GM12878 (cell line): ENCODE results near the gene KIAA1217. TPM values are rescaled to one million over a fixed set of nuclear protein-coding genes. Genes with fewer than 3 reads are reported as not detected.

ENCODE experiments used
- ATAC-seq: fragments of 200-7000 bp; cut with Tn5 transposase; 3 replicates; pipeline ENCODE4 v1.9.1; 2020; ENCODE audit warnings: mild to moderate bottlenecking, moderate library complexity
- BruUV-seq: library from RNA; stranded (reverse); fragments of 400-500 nt; replicated peaks from 2 replicates; lab custom pipeline; 2021; lab: Mats Ljungman, UMichigan
- CTCF ChIA-PET: fragments of 300-600 bp; sonication (Branson Sonifier 250); formaldehyde crosslinking; extraction: SDS; loops from one replicate; lab custom pipeline; 2021; ENCODE audit warnings: inconsistent platforms; lab: Yijun Ruan, JAX
- POLR2A ChIA-PET: fragments of 350-600 bp; formaldehyde crosslinking; extraction: SDS; loops from one replicate; lab custom pipeline; 2021; ENCODE audit warnings: inconsistent platforms; lab: Charles Lee
- RAD21 ChIA-PET: fragments of 300-600 bp; sonication (Branson Sonifier 250); formaldehyde crosslinking; loops from one replicate; lab custom pipeline; 2023; ENCODE audit warnings: antibody characterized with exemption; ENCODE audit not compliant: unreplicated experiment; lab: Charles Lee
- SMC1A ChIA-PET: fragments of 300-600 bp; sonication (Branson Sonifier 250); formaldehyde crosslinking; loops from one replicate; lab custom pipeline; 2023; ENCODE audit not compliant: unreplicated experiment, uncharacterized antibody; lab: Charles Lee
- DNase-seq: peaks from one replicate; pipeline ENCODE4 v3.0.0-alpha.2; 2011; ENCODE audit warnings: low read depth, low spot score
- FAIRE-seq: peaks from 3 replicates; lab custom pipeline; 2011; peaks lifted over from hg19 to GRCh38; lab: Jason Lieb, UNC
- H2AFZ ChIP-seq: 2 replicates; pipeline ENCODE4 v1.6.0; 2011; ENCODE audit warnings: low read depth, low read length, control low read depth; ENCODE audit not compliant: control insufficient read depth
- H3K27ac ChIP-seq: 2 replicates; pipeline ENCODE4 v1.5.1; 2011; ENCODE audit warnings: control low read depth; ENCODE audit not compliant: control insufficient read depth, insufficient read depth
- H3K27me3 ChIP-seq, 2 experiments: replicated peaks in 1 of 2; 2 replicates each; pipeline versions ENCODE4 v1.6.0 to v1.6.1; 2011; ENCODE audit warnings: low read length in 1 of 2; ENCODE audit not compliant: control insufficient read depth in 2 of 2, insufficient read depth in 2 of 2
- H3K36me3 ChIP-seq, 2 experiments: 2 replicates each; pipeline ENCODE4 v1.5.1; 2011; ENCODE audit warnings: low read length in 1 of 2; ENCODE audit not compliant: control insufficient read depth in 2 of 2, insufficient read depth in 2 of 2
- H3K4me1 ChIP-seq: 2 replicates; pipeline ENCODE4 v1.6.1; 2011; ENCODE audit warnings: mild to moderate bottlenecking, low read length, moderate library complexity, mixed read lengths; ENCODE audit not compliant: control insufficient read depth, insufficient read depth
- H3K4me2 ChIP-seq: 2 replicates; pipeline ENCODE4 v1.6.0; 2011; ENCODE audit warnings: control low read depth; ENCODE audit not compliant: control insufficient read depth, insufficient read depth
- H3K4me3 ChIP-seq: fragments of 200-600 bp; sonication (generic); 2 replicates; pipeline ENCODE4 v1.5.1; 2016
- H3K79me2 ChIP-seq: 2 replicates; pipeline ENCODE4 v1.6.0; 2011; ENCODE audit warnings: low read length; ENCODE audit not compliant: control insufficient read depth, insufficient read depth
- H3K9ac ChIP-seq: 2 replicates; pipeline ENCODE4 v1.8.0; 2011; ENCODE audit warnings: low read length, control low read depth, mixed read lengths; ENCODE audit not compliant: control insufficient read depth, insufficient read depth
- H3K9me3 ChIP-seq: replicated peaks from 3 replicates; pipeline ENCODE4 v1.5.1; 2011; ENCODE audit warnings: mild to moderate bottlenecking, low read length; ENCODE audit not compliant: control insufficient read depth, insufficient read depth
- H4K20me1 ChIP-seq: 2 replicates; pipeline ENCODE4 v1.6.0; 2011; ENCODE audit not compliant: control insufficient read depth, insufficient read depth
- CBFB ChIP-seq: IDR thresholded peaks from 2 replicates; pipeline ENCODE4 v1.6.1; 2016; ENCODE audit warnings: antibody characterized with exemption, low read depth
- CBX3 ChIP-seq: fragments of 200-600 bp; sonication (generic); IDR thresholded peaks from 2 replicates; pipeline ENCODE4 v1.6.1; 2016; ENCODE audit warnings: low read depth, borderline replicate concordance
- IKZF2 ChIP-seq, 2 experiments: fragments of 450-650 bp; IDR thresholded peaks; 2 replicates each; pipeline ENCODE4 v1.6.1; 2017; ENCODE audit warnings: mild to moderate bottlenecking in 2 of 2, moderate library complexity in 2 of 2
- MEF2B ChIP-seq: fragments of 450-650 bp; IDR thresholded peaks from 2 replicates; pipeline ENCODE4 v1.6.1; 2018; ENCODE audit warnings: mild to moderate bottlenecking, moderate library complexity; ENCODE audit not compliant: partially characterized antibody, poor library complexity, severe bottlenecking
- MYC ChIP-seq: IDR thresholded peaks from 2 replicates; pipeline ENCODE4 v1.6.1; 2011; ENCODE audit warnings: mild to moderate bottlenecking, low read length, moderate library complexity, inconsistent platforms; ENCODE audit not compliant: insufficient read depth, insufficient replicate concordance, insufficient read length, severe bottlenecking
- NFYA ChIP-seq: IDR thresholded peaks from 2 replicates; pipeline ENCODE4 v1.6.1; 2011; ENCODE audit warnings: low read depth, mild to moderate bottlenecking, low read length, improper control_type of control experiment, borderline replicate concordance
- PAX5 ChIP-seq: IDR thresholded peaks from 2 replicates; pipeline ENCODE4 v1.6.1; 2011; ENCODE audit warnings: low read depth, low read length, borderline replicate concordance
- RB1 ChIP-seq: fragments of 450-650 bp; formaldehyde crosslinking; IDR thresholded peaks from 2 replicates; pipeline ENCODE4 v1.6.1; 2017; ENCODE audit warnings: mild to moderate bottlenecking, borderline replicate concordance
- RCOR1 ChIP-seq: conservative IDR thresholded peaks from 2 replicates; pipeline ENCODE4 v1.6.1; 2012; ENCODE audit warnings: low read depth, low read length, improper control_type of control experiment
- STAT3 ChIP-seq: IDR thresholded peaks from 2 replicates; pipeline ENCODE4 v1.6.1; 2011; ENCODE audit warnings: low read depth, low read length, improper control_type of control experiment
- TCF12 ChIP-seq: IDR thresholded peaks from 2 replicates; pipeline ENCODE4 v1.6.1; 2011; ENCODE audit warnings: low read depth, mild to moderate bottlenecking, low read length
- WGBS: methylation state at CpG from one replicate; pipeline ENCODE4 v1.1.6; 2016; ENCODE audit warnings: low lambda C conversion rate; ENCODE audit not compliant: insufficient replicate concordance, insufficient coverage; ENCODE audit errors: missing lambda C conversion rate; 5-methylcytosine and 5-hydroxymethylcytosine counted together
- in situ Hi-C: fragments of 300-500 bp; cut with MboI; formaldehyde crosslinking; loops from 9 replicates; pipeline ENCODE4 v1.14.3; 2018; ENCODE audit warnings: mixed read lengths
- intact Hi-C: fragments of 100-400 bp; cut with micrococcal nuclease; formaldehyde crosslinking; loops from one replicate; pipeline ENCODE4 v1.14.2; 2022; ENCODE audit not compliant: unreplicated experiment
- polyA plus RNA-seq, 11 experiments: library from polyadenylated mRNA; depleted of rRNA in 4 of 11; unstranded in 6 of 11; stranded (reverse) in 5 of 11; fragments of >200 nt; fragmentation: Nextera tagmentation in 4 of 11; fragmentation: Illumina TruSeq in 1 of 11; extraction: Ambion mirVana in 4 of 11; extraction: Trizol in 1 of 11; gene quantifications; 1 replicate in 1 of 11; 2 replicates in 10 of 11; pipeline versions ENCODE4 v1.2.1 to v1.2.3, GENCODE V29; 2011 to 2016; ENCODE audit warnings: inconsistent platforms in 2 of 11, missing spikeins in 2 of 11, low read depth in 1 of 11
- total RNA-seq, 4 experiments: library from RNA; depleted of rRNA in 3 of 4; stranded (reverse); fragments of >200 nt in 3 of 4; fragmentation: Illumina TruSeq in 1 of 4; extraction: Trizol in 1 of 4; gene quantifications; 2 replicates each; pipeline versions ENCODE4 v1.2.1 to v1.2.3, GENCODE V29; 2013 to 2021
- TF ChIP-seq, protein P1 (sequence below): IDR thresholded peaks from 2 replicates; pipeline ENCODE4 v1.6.1; 2011; ENCODE audit warnings: mild to moderate bottlenecking, low read depth, low read length, moderate library complexity; ENCODE audit not compliant: insufficient replicate concordance

Gene KIAA1217
- total and polyA plus RNA-seq, 10 of the 15 experiments (the other 5 are each of a cell fraction or from before 2014, with no cell fraction given), result 0.57 to 3.8 (median 2.1) TPM

DNA sequence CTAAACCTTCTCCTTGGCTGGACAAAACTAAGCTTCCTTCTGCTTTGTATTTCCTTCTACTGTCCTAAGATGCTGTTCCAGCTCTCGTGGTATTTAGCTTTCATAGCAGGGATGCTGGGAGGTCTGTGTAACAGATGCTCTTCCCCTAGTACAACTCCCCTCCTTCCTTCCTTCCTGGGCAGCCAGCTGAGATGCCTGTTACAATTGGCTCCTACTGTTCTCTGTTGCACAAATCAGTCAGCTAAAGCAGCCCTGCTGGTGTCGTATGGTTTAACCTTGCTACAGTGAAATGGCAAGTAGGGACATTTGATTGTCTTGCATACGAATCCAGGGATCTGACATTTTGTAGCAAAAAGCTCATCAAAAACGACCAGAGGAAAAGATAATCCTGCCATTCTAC, 371.0 kb downstream of the KIAA1217 start (continued):
- TF ChIP-seq RCOR1 (no peak), CBX3 (no peak), PAX5 (no peak), CBFB (no peak), MYC (no peak), STAT3 (no peak), TCF12 (no peak), NFYA (no peak)
- TF ChIP-seq, protein P1, sequence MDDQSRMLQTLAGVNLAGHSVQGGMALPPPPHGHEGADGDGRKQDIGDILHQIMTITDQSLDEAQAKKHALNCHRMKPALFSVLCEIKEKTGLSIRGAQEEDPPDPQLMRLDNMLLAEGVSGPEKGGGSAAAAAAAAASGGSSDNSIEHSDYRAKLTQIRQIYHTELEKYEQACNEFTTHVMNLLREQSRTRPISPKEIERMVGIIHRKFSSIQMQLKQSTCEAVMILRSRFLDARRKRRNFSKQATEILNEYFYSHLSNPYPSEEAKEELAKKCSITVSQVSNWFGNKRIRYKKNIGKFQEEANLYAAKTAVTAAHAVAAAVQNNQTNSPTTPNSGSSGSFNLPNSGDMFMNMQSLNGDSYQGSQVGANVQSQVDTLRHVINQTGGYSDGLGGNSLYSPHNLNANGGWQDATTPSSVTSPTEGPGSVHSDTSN, result no peak
- TF ChIP-seq, all 136 proteins: peak for 0

GRCh38 chr10:24589265-24589664, 380.3 kb downstream of the KIAA1217 start:
- Histone ChIP-seq H3K4me1 (no peaks in the 10 kb centered on the region), H3K9ac (no peak overlapping the region), H3K27ac (no peak overlapping the region), H4K20me1 (no peaks in the 10 kb centered on the region), H2AFZ (no peak overlapping the region), H3K79me2 (no peaks in the 10 kb centered on the region), H3K9me3 (no peaks in the 10 kb centered on the region), H3K4me2 (no peak overlapping the region), H3K36me3 (peaks cover 1 to 6% of the 10 kb centered on the region in 2 experiments), H3K27me3 (no peaks in the 10 kb centered on the region), H3K4me3 (no peak overlapping the region)
- no TSS peak for BruUV-seq
- RAD21 ChIA-PET, result no interaction called here
- FAIRE-seq, result no peak
- 96% methylated on average over 2 of the region's 2 CpGs for WGBS
- no peak for ATAC-seq
- POLR2A ChIA-PET, result no interaction called here
- DNase-seq, result no peak
- intact Hi-C loops, result no loop called here
- CTCF ChIA-PET, result interaction anchor here (0.6 to 1.5 kb wide), 2 partner anchors 17 to 29 kb away, joined by 3 to 4 read pairs; no protein-coding TSS in a partner anchor
- SMC1A ChIA-PET, result no interaction called here
- no peak for TF ChIP-seq IKZF2 (IDR thresholded peaks at IDR 0.05)
- no peak for TF ChIP-seq MEF2B
- TF ChIP-seq RB1, result no peak
- in situ Hi-C loops, result no loop called here
